ENCODE measurements around the gene PDE4B.

DNA sequence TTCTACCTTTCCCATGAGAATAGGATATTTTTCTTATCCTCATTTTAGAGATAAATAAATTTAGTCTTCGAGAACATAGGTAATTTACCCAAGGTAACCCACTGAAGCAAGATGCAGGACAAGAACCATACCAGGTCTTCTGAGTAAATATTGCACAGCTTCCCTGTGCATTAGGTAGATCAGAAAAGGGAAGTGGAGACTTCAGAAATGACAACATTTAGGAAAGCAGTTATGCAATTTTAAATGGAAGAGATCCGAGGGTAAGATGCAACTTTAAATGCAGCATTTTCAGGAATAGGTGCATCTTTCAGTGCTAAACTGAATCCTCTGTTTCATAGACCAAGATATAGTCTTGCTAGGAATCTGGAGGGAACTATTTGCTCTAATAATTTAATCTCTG, 534.9 kb downstream of the PDE4B start:
- TF ChIP-seq, protein P1, sequence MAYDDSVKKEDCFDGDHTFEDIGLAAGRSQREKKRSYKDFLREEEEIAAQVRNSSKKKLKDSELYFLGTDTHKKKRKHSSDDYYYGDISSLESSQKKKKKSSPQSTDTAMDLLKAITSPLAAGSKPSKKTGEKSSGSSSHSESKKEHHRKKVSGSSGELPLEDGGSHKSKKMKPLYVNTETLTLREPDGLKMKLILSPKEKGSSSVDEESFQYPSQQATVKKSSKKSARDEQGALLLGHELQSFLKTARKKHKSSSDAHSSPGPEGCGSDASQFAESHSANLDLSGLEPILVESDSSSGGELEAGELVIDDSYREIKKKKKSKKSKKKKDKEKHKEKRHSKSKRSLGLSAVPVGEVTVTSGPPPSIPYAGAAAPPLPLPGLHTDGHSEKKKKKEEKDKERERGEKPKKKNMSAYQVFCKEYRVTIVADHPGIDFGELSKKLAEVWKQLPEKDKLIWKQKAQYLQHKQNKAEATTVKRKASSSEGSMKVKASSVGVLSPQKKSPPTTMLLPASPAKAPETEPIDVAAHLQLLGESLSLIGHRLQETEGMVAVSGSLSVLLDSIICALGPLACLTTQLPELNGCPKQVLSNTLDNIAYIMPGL (CRISPR knock-in tag; IDR thresholded peaks at IDR 0.05) = no peak
- TF ChIP-seq, protein P2, sequence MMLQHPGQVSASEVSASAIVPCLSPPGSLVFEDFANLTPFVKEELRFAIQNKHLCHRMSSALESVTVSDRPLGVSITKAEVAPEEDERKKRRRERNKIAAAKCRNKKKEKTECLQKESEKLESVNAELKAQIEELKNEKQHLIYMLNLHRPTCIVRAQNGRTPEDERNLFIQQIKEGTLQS (IDR thresholded peaks at IDR 0.05) = no peak
- TF ChIP-seq, protein P2 (CRISPR knock-in tag; conservative IDR thresholded peaks at IDR 0.05) = no peak
- TF ChIP-seq, protein P3, sequence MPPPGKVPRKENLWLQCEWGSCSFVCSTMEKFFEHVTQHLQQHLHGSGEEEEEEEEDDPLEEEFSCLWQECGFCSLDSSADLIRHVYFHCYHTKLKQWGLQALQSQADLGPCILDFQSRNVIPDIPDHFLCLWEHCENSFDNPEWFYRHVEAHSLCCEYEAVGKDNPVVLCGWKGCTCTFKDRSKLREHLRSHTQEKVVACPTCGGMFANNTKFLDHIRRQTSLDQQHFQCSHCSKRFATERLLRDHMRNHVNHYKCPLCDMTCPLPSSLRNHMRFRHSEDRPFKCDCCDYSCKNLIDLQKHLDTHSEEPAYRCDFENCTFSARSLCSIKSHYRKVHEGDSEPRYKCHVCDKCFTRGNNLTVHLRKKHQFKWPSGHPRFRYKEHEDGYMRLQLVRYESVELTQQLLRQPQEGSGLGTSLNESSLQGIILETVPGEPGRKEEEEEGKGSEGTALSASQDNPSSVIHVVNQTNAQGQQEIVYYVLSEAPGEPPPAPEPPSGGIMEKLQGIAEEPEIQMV (tag; conservative IDR thresholded peaks at IDR 0.05; ENCODE audit: low read depth) = no peak
- no peak for TF ChIP-seq ZNF274 (IDR thresholded peaks at IDR 0.05; ENCODE audit: borderline replicate concordance, low read depth, low read length)
- TF ChIP-seq NFE2L1 (tag; IDR thresholded peaks at IDR 0.05; ENCODE audit: borderline replicate concordance, low read depth) = no peak
